ENCODE results near the gene RBM15. TPM values are rescaled to one million over a fixed set of nuclear protein-coding genes. Genes with fewer than 3 reads are reported as not detected.

The RBM15 gene
- total RNA-seq, 1 experiment from 2014 or later, result 44.0 TPM

Other genes starting within 250 kb of the RBM15 start
- 0.57 TPM for gene UBL4B, start 226.9 kb upstream of the RBM15 start, total RNA-seq (2021; ENCODE audit: unreplicated experiment)
- gene SLC6A17, start 188.9 kb upstream of the RBM15 start, total RNA-seq (2021; ENCODE audit: unreplicated experiment), result 10.5 TPM
- gene KCNC4, start 129.1 kb upstream of the RBM15 start, total RNA-seq (2021; ENCODE audit: unreplicated experiment), result 13.0 TPM
- 0.20 TPM for gene SLC16A4, start 51.6 kb downstream of the RBM15 start, total RNA-seq (2021; ENCODE audit: unreplicated experiment)
- 137 TPM for gene LAMTOR5, start 68.3 kb downstream of the RBM15 start, total RNA-seq (2021; ENCODE audit: unreplicated experiment)
- gene PROK1, start 111.8 kb downstream of the RBM15 start, total RNA-seq (2021; ENCODE audit: unreplicated experiment), result 0.22 TPM
- not detected for gene KCNA10, start 179.8 kb downstream of the RBM15 start, total RNA-seq (2021; ENCODE audit: unreplicated experiment)